IMR-90 (cell line): ENCODE measurements around the gene DMD. TPM values are rescaled to one million over a fixed set of nuclear protein-coding genes. Genes with fewer than 3 reads are reported as not detected.

Source experiments
- ATAC-seq: fragments of 200-7000 bp; cut with Tn5 transposase; 2 replicates; pipeline ENCODE4 v1.9.1; 2020; ENCODE audit warnings: low read depth, mild to moderate bottlenecking, moderate library complexity
- BruUV-seq: library from RNA; stranded (reverse); fragments of 400-500 nt; replicated peaks from 2 replicates; lab custom pipeline; 2021; lab: Mats Ljungman, UMichigan
- CTCF ChIA-PET: fragments of 300-600 bp; formaldehyde crosslinking; extraction: SDS; loops from one replicate; lab custom pipeline; 2021; ENCODE audit warnings: antibody characterized with exemption; lab: Yijun Ruan, JAX
- POLR2A ChIA-PET: fragments of 300-600 bp; sonication (Branson Sonifier 250); formaldehyde crosslinking; loops from one replicate; lab custom pipeline; 2022; ENCODE audit warnings: antibody characterized with exemption; ENCODE audit not compliant: unreplicated experiment; lab: Charles Lee
- DNase-seq: peaks from one replicate; pipeline ENCODE4 v3.0.0; 2013
- H2AFZ ChIP-seq: replicated peaks from 2 replicates; pipeline ENCODE3; 2013; ENCODE audit warnings: low read length, mild to moderate bottlenecking; ENCODE audit not compliant: poor library complexity
- H2AK5ac ChIP-seq: 2 replicates; pipeline ENCODE4 v1.6.1; 2013; ENCODE audit warnings: low read depth, low read length, inconsistent platforms
- H2AK9ac ChIP-seq: replicated peaks from 2 replicates; pipeline ENCODE3; 2013; ENCODE audit warnings: mild to moderate bottlenecking, low read depth, low read length, moderate library complexity; ENCODE audit not compliant: poor library complexity
- H2BK120ac ChIP-seq: 2 replicates; pipeline ENCODE4 v1.6.1; 2013; ENCODE audit warnings: low read depth, low read length, inconsistent platforms
- H2BK15ac ChIP-seq: 3 replicates; pipeline ENCODE4 v1.6.1; 2013; ENCODE audit warnings: low read depth, low read length, inconsistent platforms
- H2BK20ac ChIP-seq: 2 replicates; pipeline ENCODE4 v1.6.1; 2013; ENCODE audit warnings: low read depth, mild to moderate bottlenecking, inconsistent platforms, low read length, moderate library complexity
- H2BK5ac ChIP-seq: 2 replicates; pipeline ENCODE4 v1.6.1; 2013; ENCODE audit warnings: mild to moderate bottlenecking, low read depth, low read length, inconsistent platforms; ENCODE audit not compliant: poor library complexity, severe bottlenecking
- H3K14ac ChIP-seq: replicated peaks from 2 replicates; pipeline ENCODE4 v1.6.1; 2013; ENCODE audit warnings: low read depth, low read length, inconsistent platforms
- H3K18ac ChIP-seq: 2 replicates; pipeline ENCODE4 v1.6.1; 2013; ENCODE audit warnings: low read depth, low read length, control low read depth
- H3K23ac ChIP-seq: 2 replicates; pipeline ENCODE4 v1.6.1; 2013; ENCODE audit warnings: low read depth, low read length, inconsistent platforms
- H3K27ac ChIP-seq: 2 replicates; pipeline ENCODE4 v1.5.1; 2013; ENCODE audit warnings: mild to moderate bottlenecking, control low read depth, low read length; ENCODE audit not compliant: insufficient read depth
- H3K27me3 ChIP-seq: 2 replicates; pipeline ENCODE4 v1.6.1; 2013; ENCODE audit warnings: low read length; ENCODE audit not compliant: control insufficient read depth, insufficient read depth
- H3K36me3 ChIP-seq: 2 replicates; pipeline ENCODE4 v1.6.1; 2013; ENCODE audit warnings: low read length, mixed read lengths; ENCODE audit not compliant: control insufficient read depth, insufficient read depth
- H3K4ac ChIP-seq: 2 replicates; pipeline ENCODE4 v1.6.1; 2013; ENCODE audit warnings: low read depth, low read length, inconsistent platforms
- H3K4me1 ChIP-seq: 2 replicates; pipeline ENCODE4 v1.6.1; 2013; ENCODE audit warnings: low read length, mixed read lengths; ENCODE audit not compliant: control insufficient read depth, insufficient read depth
- H3K4me2 ChIP-seq: 2 replicates; pipeline ENCODE4 v1.6.1; 2013; ENCODE audit warnings: low read depth, mild to moderate bottlenecking, control low read depth, low read length, moderate library complexity
- H3K4me3 ChIP-seq: 2 replicates; pipeline ENCODE4 v1.5.1; 2013; ENCODE audit warnings: low read depth, mild to moderate bottlenecking, control low read depth, low read length, moderate library complexity; ENCODE audit not compliant: insufficient read depth
- H3K56ac ChIP-seq: 2 replicates; pipeline ENCODE4 v1.6.1; 2013; ENCODE audit warnings: low read length, inconsistent platforms; ENCODE audit not compliant: insufficient read depth; ENCODE audit errors: extremely low read depth
- H3K79me1 ChIP-seq, 2 experiments: 2 replicates each; pipeline ENCODE4 v1.6.1; 2013; ENCODE audit warnings: low read length in 2 of 2, inconsistent platforms in 1 of 2, low read depth in 1 of 2
- H3K9ac ChIP-seq: 2 replicates; pipeline ENCODE4 v1.6.1; 2013; ENCODE audit warnings: low read depth, low read length, control low read depth
- H3K9me1 ChIP-seq: 2 replicates; pipeline ENCODE4 v1.6.1; 2013; ENCODE audit warnings: low read length, inconsistent platforms; ENCODE audit not compliant: insufficient read depth
- H3K9me3 ChIP-seq: 2 replicates; pipeline ENCODE4 v1.6.1; 2013; ENCODE audit warnings: low read length; ENCODE audit not compliant: control insufficient read depth, insufficient read depth
- H4K20me1 ChIP-seq: 2 replicates; pipeline ENCODE4 v1.6.1; 2013; ENCODE audit warnings: low read length, inconsistent platforms; ENCODE audit not compliant: insufficient read depth
- H4K5ac ChIP-seq: 2 replicates; pipeline ENCODE4 v1.6.1; 2013; ENCODE audit warnings: mild to moderate bottlenecking, low read depth, low read length, control low read depth
- H4K8ac ChIP-seq, 2 experiments: 2 replicates each; pipeline ENCODE4 v1.6.1; 2013; ENCODE audit warnings: low read depth in 2 of 2, low read length in 2 of 2, control low read depth in 1 of 2, inconsistent platforms in 1 of 2
- H4K91ac ChIP-seq: 2 replicates; pipeline ENCODE4 v1.6.1; 2013; ENCODE audit warnings: low read depth, low read length, inconsistent platforms; ENCODE audit not compliant: insufficient read depth
- BHLHE40 ChIP-seq: fragments of 150-350 bp; IDR thresholded peaks from 2 replicates; pipeline ENCODE4 v1.6.1; 2016; ENCODE audit warnings: mild to moderate bottlenecking, low read depth, low read length
- CHD1 ChIP-seq: IDR thresholded peaks from 2 replicates; pipeline ENCODE4 v1.6.1; 2012; ENCODE audit warnings: low read depth, low read length, improper control_type of control experiment
- MAZ ChIP-seq: IDR thresholded peaks from 2 replicates; pipeline ENCODE4 v1.6.1; 2012; ENCODE audit warnings: low read depth, mild to moderate bottlenecking, low read length, improper control_type of control experiment, moderate library complexity, borderline replicate concordance
- MXI1 ChIP-seq: IDR thresholded peaks from 2 replicates; pipeline ENCODE4 v1.6.1; 2012; ENCODE audit warnings: low read depth, mild to moderate bottlenecking, low read length, moderate library complexity, borderline replicate concordance
- NFE2L2 ChIP-seq: fragments of 150-350 bp; IDR thresholded peaks from 2 replicates; pipeline ENCODE4 v1.6.1; 2016; ENCODE audit warnings: low read depth, mild to moderate bottlenecking, low read length
- RAD21 ChIP-seq: IDR thresholded peaks from 2 replicates; pipeline ENCODE4 v1.6.1; 2012; ENCODE audit warnings: low read length, improper control_type of control experiment
- RCOR1 ChIP-seq: IDR thresholded peaks from 2 replicates; pipeline ENCODE4 v1.6.1; 2012; ENCODE audit warnings: mild to moderate bottlenecking, low read length, improper control_type of control experiment; ENCODE audit not compliant: insufficient replicate concordance
- RFX5 ChIP-seq: IDR thresholded peaks from 2 replicates; pipeline ENCODE4 v1.8.0; 2012; ENCODE audit warnings: low read depth, mild to moderate bottlenecking, low read length, moderate library complexity
- USF2 ChIP-seq: fragments of 150-350 bp; IDR thresholded peaks from 2 replicates; pipeline ENCODE4 v1.6.1; 2017; ENCODE audit warnings: mild to moderate bottlenecking, antibody characterized with exemption, low read length, low read depth
- WGBS, 2 experiments: methylation state at CpG; one replicate each; pipeline versions ENCODE4 v1.1.5 to v1.1.7; 2013; ENCODE audit warnings: missing lambda C conversion rate in 2 of 2; ENCODE audit not compliant: insufficient read length in 1 of 2; ENCODE audit errors: extremely low coverage in 2 of 2; 5-methylcytosine and 5-hydroxymethylcytosine counted together
- dilution Hi-C: fragments of 300-500 bp; cut with HindIII; formaldehyde crosslinking; loops from one replicate; pipeline ENCODE4 v1.14.3; 2018; ENCODE audit warnings: low sequenced_read_pairs; ENCODE audit not compliant: unreplicated experiment
- in situ Hi-C: fragments of 300-500 bp; cut with MboI; formaldehyde crosslinking; loops from 3 replicates; pipeline ENCODE4 v1.14.3; 2019; ENCODE audit warnings: low sequenced_read_pairs, inconsistent platforms, mixed read lengths
- intact Hi-C: fragments of 100-400 bp; cut with micrococcal nuclease; formaldehyde crosslinking; loops from 2 replicates; pipeline ENCODE4 v1.10.0; 2022
- polyA plus RNA-seq, 3 experiments: library from polyadenylated mRNA; depleted of rRNA; stranded (reverse); fragments of >200 nt; gene quantifications; 2 replicates each; pipeline ENCODE4 v1.2.3, GENCODE V29; 2012; ENCODE audit warnings: low replicate concordance in 1 of 3
- total RNA-seq: library from RNA; depleted of rRNA; stranded (reverse); fragments of >200 nt; gene quantifications from 2 replicates; pipeline ENCODE4 v1.2.3, GENCODE V29; 2012

The DMD gene
- total and polyA plus RNA-seq, 2 of the 4 experiments (the other 2 are of a cell fraction): 6.6 to 11.8 TPM

GRCh38 chrX:32673193-32673592 lies 538.2 kb downstream of the DMD start:
- Histone ChIP-seq H3K27me3 (no peaks in the 10 kb centered on the region), H3K4me1 (no peaks in the 10 kb centered on the region), H4K20me1 (no peaks in the 10 kb centered on the region), H2BK120ac (no peak overlapping the region), H2BK5ac (no peak overlapping the region), H3K4me3 (no peak overlapping the region), H4K5ac (no peak overlapping the region), H2AK5ac (no peak overlapping the region), H3K9ac (no peak overlapping the region), H3K4ac (no peak overlapping the region), H3K14ac (no peak overlapping the region), H2BK20ac (no peak overlapping the region), H3K9me3 (no peaks in the 10 kb centered on the region), H3K56ac (no peak overlapping the region), H4K8ac (no peak overlapping the region), H4K91ac (no peak overlapping the region), H3K23ac (no peak overlapping the region), H2AK9ac (no peak overlapping the region), H3K36me3 (no peaks in the 10 kb centered on the region), H2AFZ (no peak overlapping the region), H3K4me2 (no peak overlapping the region), H3K18ac (no peak overlapping the region), H3K27ac (no peak overlapping the region), H3K9me1 (no peaks in the 10 kb centered on the region), H2BK15ac (no peak overlapping the region), H3K79me1 (no peaks in the 10 kb centered on the region)
- in situ Hi-C loops (no loop called here), dilution Hi-C loops (no loop called here), intact Hi-C loops (loop anchor here (5.0 kb wide), 1 partner anchor 141 kb away; no protein-coding TSS in a partner anchor)
- BruUV-seq: no TSS peak
- WGBS, 2 experiments: no CpG with 5 or more reads among the region's 4 CpGs
- ATAC-seq (peak; percentile 35), DNase-seq (peak; percentile 7)
- CTCF ChIA-PET: no interaction called here
- POLR2A ChIA-PET: no interaction called here
- TF ChIP-seq RAD21 (no peak), RFX5 (no peak), BHLHE40 (no peak), NFE2L2 (no peak), RCOR1 (no peak), CHD1 (no peak), MAZ (no peak), MXI1 (no peak), USF2 (no peak)
